Upper lobe of left lung (tissue), 4 donors: ENCODE measurements around the gene NR1H4.

Experiments
- CTCF ChIP-seq, 6 experiments: fragments of 450-650 bp in 4 of 6; fragments of 200-600 bp in 2 of 6; sonication (generic) in 2 of 6; IDR thresholded peaks; one replicate each; pipeline ENCODE4 v1.5.1; 2016 to 2019; ENCODE audit warnings: antibody characterized with exemption in 6 of 6
- POLR2AphosphoS5 ChIP-seq, 2 donors: sonication (generic); formaldehyde crosslinking; IDR thresholded peaks; one replicate each; pipeline ENCODE4 v1.5.1; 2017; ENCODE audit warnings: antibody characterized with exemption in 2 of 2

DNA sequence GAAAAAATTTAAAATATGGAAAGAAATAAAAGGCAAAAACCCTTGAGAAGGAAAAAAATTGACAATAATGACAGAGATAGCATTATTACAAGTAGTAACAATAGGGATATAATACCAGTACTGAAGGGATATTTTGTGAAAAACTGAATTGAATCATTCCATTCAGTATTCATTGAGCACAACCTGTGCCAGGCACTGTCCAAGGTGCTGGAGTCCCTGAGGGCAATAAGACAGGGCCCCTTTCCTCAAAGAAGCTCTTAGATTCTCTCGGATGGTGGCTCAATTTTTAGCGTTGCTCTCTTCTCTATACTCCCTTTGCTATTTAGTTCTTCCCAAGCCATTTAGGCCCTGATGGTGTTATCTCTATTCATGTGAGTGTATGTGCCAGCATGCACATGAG lies 65.5 kb downstream of the NR1H4 start:
- TF ChIP-seq CTCF (IDR thresholded peaks at IDR 0.05): no peak
- no peak for TF ChIP-seq POLR2AphosphoS5 (IDR thresholded peaks at IDR 0.05)
